Measurements from ENCODE around the gene GLUD2. TPM values are rescaled to one million over a fixed set of nuclear protein-coding genes. Genes with fewer than 3 reads are reported as not detected.

The GLUD2 gene
- polyA plus RNA-seq, 1 donor (not counting 4 experiments of a cell fraction or from before 2014, with no cell fraction given), result 1.5 TPM

- no peaks in the 10 kb centered on the region for H3K79me2 ChIP-seq (ENCODE audit: control insufficient read depth, insufficient read depth, low read length)
- no peak overlapping the region for H3K9ac ChIP-seq (ENCODE audit: control insufficient read depth, extremely low read depth, insufficient read depth, low read length)
- H3K9me1 ChIP-seq (ENCODE audit: control insufficient read depth, extremely low read depth, insufficient read depth, low read length), result no peaks in the 10 kb centered on the region
- H3K4me1 ChIP-seq (ENCODE audit: control insufficient read depth, extremely low read depth, insufficient read depth, low read length), result no peaks in the 10 kb centered on the region
- no peaks in the 10 kb centered on the region for H3K9me3 ChIP-seq (ENCODE audit: control insufficient read depth, low read depth, low read length)
- H2AFZ ChIP-seq (ENCODE audit: control insufficient read depth, low read length), result no peak overlapping the region
- dilution Hi-C loops (cut with MboI; ENCODE audit: extremely low pct_ligation_motif_present, low sequenced_read_pairs), result no loop called here
- FAIRE-seq (no peak), DNase-seq (ENCODE audit: low read depth, low spot score) (no peak)
- H3K27ac ChIP-seq (ENCODE audit: control insufficient read depth, insufficient read depth, low read length), result no peak overlapping the region
- no peaks in the 10 kb centered on the region for H3K27me3 ChIP-seq (ENCODE audit: control insufficient read depth, extremely low read depth, insufficient read depth, low read length)
- TF ChIP-seq CTCF (optimal IDR thresholded peaks at IDR 0.05 in 1 of 3, IDR thresholded peaks at IDR 0.05 in 1 of 3, conservative IDR thresholded peaks at IDR 0.05 in 1 of 3; ENCODE audit: extremely low read depth in 1 of 3, insufficient read depth in 2 of 3, low read length in 3 of 3) (no peak), EZH2 (IDR thresholded peaks at IDR 0.05; ENCODE audit: low read length) (no peak)
- H3K4me3 ChIP-seq (ENCODE audit: control insufficient read depth in 2 of 3, extremely low read depth in 1 of 3, insufficient read depth in 2 of 3, low read depth in 1 of 3, low read length in 3 of 3), result no peak overlapping the region
- no peaks in the 10 kb centered on the region for H4K20me1 ChIP-seq (ENCODE audit: control insufficient read depth, extremely low read depth, insufficient read depth, low read length)
- no peak overlapping the region for H3K4me2 ChIP-seq (ENCODE audit: control insufficient read depth, extremely low read depth, insufficient read depth, low read depth, low read length)
- H3K36me3 ChIP-seq (ENCODE audit: control insufficient read depth in 2 of 2, extremely low read depth in 1 of 2, insufficient read depth in 2 of 2, low read length in 2 of 2), result no peaks in the 10 kb centered on the region
These were observed 33.4 kb upstream of the GLUD2 start for GRCh38 chrX:121013897-121014455.

- no peaks in the 10 kb centered on the region for H3K27me3 ChIP-seq (ENCODE audit: control insufficient read depth, extremely low read depth, insufficient read depth, low read length)
- H2AFZ ChIP-seq (ENCODE audit: control insufficient read depth, low read length), result no peak overlapping the region
- H3K79me2 ChIP-seq (ENCODE audit: control insufficient read depth, insufficient read depth, low read length), result no peaks in the 10 kb centered on the region
- no peak overlapping the region for H3K9ac ChIP-seq (ENCODE audit: control insufficient read depth, extremely low read depth, insufficient read depth, low read length)
- no peaks in the 10 kb centered on the region for H4K20me1 ChIP-seq (ENCODE audit: control insufficient read depth, extremely low read depth, insufficient read depth, low read length)
- H3K27ac ChIP-seq (ENCODE audit: control insufficient read depth, insufficient read depth, low read length), result no peak overlapping the region
- DNase-seq (ENCODE audit: low read depth, low spot score), result no peak
- H3K9me1 ChIP-seq (ENCODE audit: control insufficient read depth, extremely low read depth, insufficient read depth, low read length), result no peaks in the 10 kb centered on the region
- no peaks in the 10 kb centered on the region for H3K4me1 ChIP-seq (ENCODE audit: control insufficient read depth, extremely low read depth, insufficient read depth, low read length)
- no peak for TF ChIP-seq CTCF (optimal IDR thresholded peaks at IDR 0.05 in 1 of 3, IDR thresholded peaks at IDR 0.05 in 1 of 3, conservative IDR thresholded peaks at IDR 0.05 in 1 of 3; ENCODE audit: extremely low read depth in 1 of 3, insufficient read depth in 2 of 3, low read length in 3 of 3)
- TF ChIP-seq EZH2 (IDR thresholded peaks at IDR 0.05; ENCODE audit: low read length), result no peak
- no peak overlapping the region for H3K4me3 ChIP-seq (ENCODE audit: control insufficient read depth in 2 of 3, extremely low read depth in 1 of 3, insufficient read depth in 2 of 3, low read depth in 1 of 3, low read length in 3 of 3)
- no peak for FAIRE-seq
- no peaks in the 10 kb centered on the region for H3K9me3 ChIP-seq (ENCODE audit: control insufficient read depth, low read depth, low read length)
- H3K36me3 ChIP-seq (ENCODE audit: control insufficient read depth in 2 of 2, extremely low read depth in 1 of 2, insufficient read depth in 2 of 2, low read length in 2 of 2), result no peaks in the 10 kb centered on the region
- no peak overlapping the region for H3K4me2 ChIP-seq (ENCODE audit: control insufficient read depth, extremely low read depth, insufficient read depth, low read depth, low read length)
- dilution Hi-C loops (cut with MboI; ENCODE audit: extremely low pct_ligation_motif_present, low sequenced_read_pairs), result no loop called here
These were observed 32.6 kb upstream of the GLUD2 start for GRCh38 chrX:121014826-121015225.
